Measurements from ENCODE around the gene ELAVL3.
"Not testable (repeated sequence)": the region's sequence is repeated elsewhere in the genome, so short reads cannot be mapped to it uniquely, and the experiment has no call there.

ELAVL3 gene

DNA sequence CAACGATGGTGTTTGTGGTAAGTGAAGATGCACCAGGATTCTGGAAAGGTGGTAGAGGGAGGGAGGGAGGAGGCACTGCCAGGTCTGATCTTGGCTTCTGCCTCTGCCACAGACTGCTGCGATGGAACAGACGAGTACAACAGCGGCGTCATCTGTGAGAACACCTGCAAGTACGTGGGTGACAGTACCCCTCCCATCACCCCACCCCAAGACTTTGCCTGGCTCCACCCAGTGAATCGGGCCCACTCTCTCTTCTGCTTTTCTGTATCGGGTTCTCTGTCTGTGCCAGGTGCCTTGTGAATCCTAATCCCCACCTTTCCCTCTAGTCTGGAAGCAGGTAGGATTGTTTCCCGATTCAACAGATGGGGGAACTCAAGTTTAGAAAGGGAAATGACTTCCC, 42.9 kb downstream of the ELAVL3 start:
- Mint-ChIP-seq H3K4me3 (peak overlapping the region; percentile 38), H3K9me3 (no peaks in the 10 kb centered on the region), H3K27ac (peak overlapping the region; percentile 94), H3K4me1 (peaks cover 53% of the 10 kb centered on the region), H3K36me3 (peaks cover 48% of the 10 kb centered on the region), H3K27me3 (no peaks in the 10 kb centered on the region)
- peak; percentile 22 for ATAC-seq

DNA sequence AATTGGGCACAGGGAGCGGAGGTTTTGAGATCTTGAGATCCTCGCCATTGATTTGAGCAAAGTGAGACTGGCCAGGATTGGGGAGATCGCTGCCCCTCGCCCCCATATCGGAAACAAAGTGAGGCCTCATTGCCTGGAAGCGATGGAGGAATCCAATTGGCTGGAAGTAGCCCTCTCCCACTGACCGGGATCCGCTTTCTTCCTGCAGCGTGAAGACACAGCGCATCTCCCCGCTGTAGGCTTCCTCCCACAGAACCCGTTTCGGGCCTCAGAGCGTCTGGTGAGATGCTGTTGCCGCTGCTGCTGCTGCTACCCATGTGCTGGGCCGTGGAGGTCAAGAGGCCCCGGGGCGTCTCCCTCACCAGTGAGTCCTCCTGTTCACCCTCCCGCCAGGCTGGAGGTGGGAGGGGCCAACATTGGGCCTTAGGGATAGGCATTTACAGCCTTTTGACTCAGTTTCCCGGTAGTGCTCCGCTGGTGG, 45.0 kb downstream of the ELAVL3 start:
- peaks cover 32% of the 10 kb centered on the region for H3K36me3 Mint-ChIP-seq
- H3K4me1 Mint-ChIP-seq: peaks cover 39% of the 10 kb centered on the region
- H3K4me3 Mint-ChIP-seq: peak overlapping the region; percentile 96
- no peaks in the 10 kb centered on the region for H3K9me3 Mint-ChIP-seq
- H3K27ac Mint-ChIP-seq: peak overlapping the region; percentile 94
- no peak for ATAC-seq
- H3K27me3 Mint-ChIP-seq: no peaks in the 10 kb centered on the region

DNA sequence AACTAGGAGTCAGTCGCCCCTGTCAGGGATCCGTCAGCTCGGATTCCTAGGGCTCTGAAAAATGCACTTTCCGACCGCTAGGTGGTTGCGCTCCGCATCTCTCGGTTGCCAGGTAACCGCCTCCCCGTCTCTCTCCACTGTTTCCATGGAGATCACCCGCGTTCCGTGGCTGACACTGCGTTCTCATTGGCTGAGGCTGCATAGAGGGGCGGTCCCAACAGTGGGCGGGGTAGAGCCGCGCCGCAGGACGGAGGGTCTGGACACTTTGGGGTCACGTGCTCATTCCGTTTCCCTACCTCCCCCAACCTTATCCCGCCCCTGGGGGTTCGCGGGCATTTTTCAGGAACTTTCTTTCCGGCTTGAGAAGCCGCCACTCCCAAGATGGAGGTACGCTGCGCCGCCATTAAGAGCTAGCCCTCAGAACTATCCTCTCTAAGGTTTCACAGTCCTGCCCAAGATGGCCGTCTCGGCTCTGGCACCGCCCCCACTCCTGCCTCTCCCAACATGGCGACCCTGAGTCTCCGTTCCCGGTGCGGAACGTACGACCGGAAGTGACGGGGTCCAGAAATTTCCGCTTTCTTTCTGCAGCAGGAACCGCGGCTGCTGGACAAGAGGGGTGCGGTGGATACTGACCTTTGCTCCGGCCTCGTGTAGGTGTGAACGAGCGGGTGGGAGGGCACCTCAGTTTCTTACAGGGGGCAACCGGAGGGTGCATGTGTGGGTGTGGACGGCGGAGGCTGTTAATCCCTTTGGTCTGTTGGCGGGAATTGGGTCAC, 45.6 kb downstream of the ELAVL3 start, which contains the start of the genes ODAD3 and PRKCSH:
TSS of gene ODAD3 (minus strand) at position 65 of the 776 bp plus-strand sequence. CDS start 105 bp downstream, outside the sequence.
TSS of gene PRKCSH (plus strand) at position 579 of the 776 bp plus-strand sequence. CDS start 483 bp downstream, outside the sequence.
- H3K36me3 Mint-ChIP-seq: peaks cover 27% of the 10 kb centered on the region
- no peaks in the 10 kb centered on the region for H3K27me3 Mint-ChIP-seq
- H3K4me3 Mint-ChIP-seq: peak within 1 kb of the TSS; percentile 96
- H3K9me3 Mint-ChIP-seq: no peaks in the 10 kb centered on the region
- peak; percentile 97 for ATAC-seq
- peak within 1 kb of the TSS; percentile 94 for H3K27ac Mint-ChIP-seq
- peaks cover 36% of the 10 kb centered on the region for H3K4me1 Mint-ChIP-seq

DNA sequence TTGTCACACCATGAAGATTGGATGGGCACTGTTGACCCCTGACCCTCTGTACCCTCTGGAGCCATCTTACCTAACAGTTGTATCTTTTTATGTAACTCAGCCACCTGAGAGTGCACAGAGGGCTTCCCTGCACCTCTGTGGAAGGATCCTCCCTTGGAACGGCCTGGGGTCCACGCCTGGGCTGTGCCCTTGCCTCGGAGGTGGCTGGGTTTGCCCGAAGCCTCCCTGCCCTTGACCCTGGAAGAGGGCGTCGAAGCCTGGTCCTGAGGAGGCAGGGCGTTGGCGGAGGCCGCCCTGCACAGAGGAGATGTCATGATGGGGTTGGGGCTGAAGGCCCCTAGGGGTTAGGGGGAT, 46.2 kb downstream of the ELAVL3 start:
- peak; percentile 38 for ATAC-seq
- H3K4me3 Mint-ChIP-seq: peak overlapping the region; percentile 96
- H3K27me3 Mint-ChIP-seq: no peaks in the 10 kb centered on the region
- H3K4me1 Mint-ChIP-seq: peaks cover 36% of the 10 kb centered on the region
- H3K9me3 Mint-ChIP-seq: no peaks in the 10 kb centered on the region
- H3K27ac Mint-ChIP-seq: peak overlapping the region; percentile 94
- peaks cover 27% of the 10 kb centered on the region for H3K36me3 Mint-ChIP-seq

DNA sequence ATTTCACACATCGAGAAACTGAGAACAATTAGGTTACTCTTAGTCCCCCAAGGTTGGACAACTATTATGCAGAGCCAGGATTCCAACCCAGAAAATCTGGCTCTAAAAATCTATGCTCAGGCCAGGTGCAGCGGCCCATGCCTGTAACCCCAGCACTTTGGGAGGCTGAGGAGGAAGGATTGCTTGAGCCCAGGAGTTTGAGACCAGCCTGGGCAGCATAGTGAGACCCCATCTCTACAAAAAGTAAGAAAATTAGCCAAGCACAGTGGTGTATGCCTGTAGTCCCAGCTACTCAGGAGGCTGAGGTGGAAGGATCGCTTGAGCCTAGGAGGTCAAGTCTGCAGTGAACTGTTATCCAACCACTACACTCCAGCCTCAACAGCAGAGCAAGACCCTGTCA, 47.3 kb downstream of the ELAVL3 start:
- H3K27ac Mint-ChIP-seq, H3K27me3 Mint-ChIP-seq, H3K4me3 Mint-ChIP-seq, H3K9me3 Mint-ChIP-seq, ATAC-seq: not testable (repeated sequence)
- H3K36me3 Mint-ChIP-seq: peaks cover 22% of the 10 kb centered on the region
- peaks cover 36% of the 10 kb centered on the region for H3K4me1 Mint-ChIP-seq

DNA sequence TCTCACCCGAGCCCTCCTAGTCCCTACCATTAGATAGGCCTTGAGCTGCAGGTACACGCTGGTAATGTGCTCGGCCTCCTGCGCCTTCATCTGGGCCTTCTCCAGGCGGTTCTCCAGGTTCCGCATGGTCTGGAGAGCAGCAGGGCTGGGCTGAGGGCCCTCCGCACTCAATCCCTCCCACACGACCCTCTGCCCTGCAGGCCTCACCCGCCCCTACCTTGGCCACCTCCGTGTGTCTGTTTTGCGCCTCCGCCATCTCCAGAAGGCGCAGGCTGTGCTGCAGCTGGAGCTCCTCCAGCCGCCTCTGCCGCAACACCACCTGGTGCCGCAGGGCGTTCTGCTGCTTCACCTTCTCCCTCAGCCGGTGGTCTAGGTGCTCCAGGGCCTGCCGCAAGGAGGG, 54.2 kb downstream of the ELAVL3 start:
- H3K27ac Mint-ChIP-seq: no peak overlapping the region
- peaks cover 25% of the 10 kb centered on the region for H3K4me1 Mint-ChIP-seq
- peaks cover 3% of the 10 kb centered on the region for H3K9me3 Mint-ChIP-seq
- H3K4me3 Mint-ChIP-seq: no peak overlapping the region
- H3K36me3 Mint-ChIP-seq: no peaks in the 10 kb centered on the region
- peaks cover 25% of the 10 kb centered on the region for H3K27me3 Mint-ChIP-seq
- ATAC-seq: no peak

DNA sequence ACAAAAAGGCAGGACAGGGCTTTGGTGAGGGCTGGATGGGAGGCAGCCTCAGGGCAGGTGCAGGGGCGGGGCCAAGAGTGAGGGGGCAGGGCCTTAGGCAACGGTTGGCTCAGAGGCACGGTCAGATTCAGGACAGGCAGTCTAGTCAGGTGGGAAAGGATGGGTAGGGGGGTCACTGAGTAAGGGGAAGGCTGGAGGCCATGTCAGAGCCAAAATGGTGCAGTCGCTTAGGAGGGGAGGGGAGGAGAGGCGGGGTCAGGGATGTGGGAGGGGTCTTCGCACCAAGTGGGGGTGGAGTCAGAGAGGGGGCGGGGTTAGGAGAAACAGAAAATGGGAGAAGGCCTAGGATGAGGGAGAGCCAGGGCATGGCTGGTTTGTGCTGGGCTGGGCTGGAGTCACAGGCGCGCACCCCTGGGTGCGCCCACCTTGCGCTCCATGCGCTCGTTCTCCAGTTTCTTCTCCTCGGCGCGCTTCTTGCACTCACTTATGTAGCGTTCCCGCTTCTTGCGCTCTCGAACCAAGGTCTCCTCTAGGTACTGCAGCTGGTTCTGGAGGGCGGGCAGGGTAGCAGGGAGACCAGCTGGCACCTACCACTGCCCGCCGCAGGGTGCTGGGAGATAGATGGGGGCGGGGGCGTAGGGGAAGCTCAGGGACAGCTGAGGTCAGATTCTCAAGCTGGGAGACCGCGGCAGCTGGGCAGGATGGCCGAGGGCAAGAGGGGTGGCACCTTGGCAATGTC, 55.0 kb downstream of the ELAVL3 start:
- H3K4me1 Mint-ChIP-seq: peaks cover 32% of the 10 kb centered on the region
- no peaks in the 10 kb centered on the region for H3K36me3 Mint-ChIP-seq
- no peak overlapping the region for H3K27ac Mint-ChIP-seq
- no peak for ATAC-seq
- H3K27me3 Mint-ChIP-seq: peaks cover 32% of the 10 kb centered on the region
- H3K4me3 Mint-ChIP-seq: no peak overlapping the region
- H3K9me3 Mint-ChIP-seq: peaks cover 3% of the 10 kb centered on the region

DNA sequence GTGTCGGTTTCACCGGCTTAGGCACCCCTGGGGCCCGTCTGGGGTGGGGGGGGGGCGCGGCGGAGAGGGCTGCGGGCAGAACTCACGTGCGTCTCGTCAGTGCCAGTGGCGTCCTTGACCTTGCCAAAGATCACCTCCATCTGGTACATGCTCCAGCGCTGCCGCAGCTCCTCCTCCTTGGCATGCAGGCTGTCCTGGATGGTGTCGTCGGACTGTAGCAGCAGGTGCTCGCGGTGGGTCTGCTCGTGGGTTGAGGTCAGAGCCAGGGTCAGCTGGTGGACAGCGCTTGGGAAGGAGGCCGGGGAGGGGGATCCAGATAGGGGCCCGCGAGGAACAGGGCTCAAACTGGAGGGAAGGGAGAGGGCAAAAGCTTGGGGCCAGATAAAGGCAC, 57.1 kb downstream of the ELAVL3 start:
- Mint-ChIP-seq H3K4me3 (no peak overlapping the region), H3K4me1 (peaks cover 45% of the 10 kb centered on the region), H3K9me3 (peaks cover 3% of the 10 kb centered on the region), H3K27me3 (peaks cover 48% of the 10 kb centered on the region), H3K36me3 (no peaks in the 10 kb centered on the region), H3K27ac (peak overlapping the region; percentile 10)
- ATAC-seq: no peak

DNA sequence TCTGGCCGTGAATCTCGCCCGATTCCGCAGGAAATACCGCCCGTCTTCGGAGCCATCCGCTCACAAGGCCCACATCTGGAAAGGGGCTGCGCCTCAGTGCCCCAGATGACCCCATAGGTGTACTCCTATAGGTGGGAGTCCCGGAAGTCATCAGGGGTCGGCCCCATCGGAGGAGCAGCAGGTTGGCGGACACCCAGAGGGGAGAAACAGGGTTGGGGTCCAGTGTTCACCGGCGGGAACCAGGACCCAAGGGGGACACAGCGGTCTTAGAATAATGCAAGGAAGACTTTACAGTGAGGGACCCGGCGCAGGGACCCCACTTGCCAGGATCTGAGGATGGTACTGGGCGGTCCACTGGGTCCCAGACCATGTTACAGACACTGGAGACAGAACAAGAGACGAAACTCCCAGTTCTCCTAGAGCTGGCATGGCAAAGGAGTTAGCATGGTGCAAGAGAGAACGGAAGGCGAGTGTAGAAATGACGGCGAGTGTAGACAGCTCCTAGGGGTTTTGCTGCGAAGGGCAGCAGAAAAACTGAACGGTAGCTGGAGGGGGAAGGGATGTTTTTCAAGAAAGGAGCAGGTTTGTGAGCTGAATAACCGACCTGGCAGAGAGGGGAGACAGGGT, 57.6 kb downstream of the ELAVL3 start:
- H3K4me3 Mint-ChIP-seq: no peak overlapping the region
- H3K4me1 Mint-ChIP-seq: peaks cover 50% of the 10 kb centered on the region

DNA sequence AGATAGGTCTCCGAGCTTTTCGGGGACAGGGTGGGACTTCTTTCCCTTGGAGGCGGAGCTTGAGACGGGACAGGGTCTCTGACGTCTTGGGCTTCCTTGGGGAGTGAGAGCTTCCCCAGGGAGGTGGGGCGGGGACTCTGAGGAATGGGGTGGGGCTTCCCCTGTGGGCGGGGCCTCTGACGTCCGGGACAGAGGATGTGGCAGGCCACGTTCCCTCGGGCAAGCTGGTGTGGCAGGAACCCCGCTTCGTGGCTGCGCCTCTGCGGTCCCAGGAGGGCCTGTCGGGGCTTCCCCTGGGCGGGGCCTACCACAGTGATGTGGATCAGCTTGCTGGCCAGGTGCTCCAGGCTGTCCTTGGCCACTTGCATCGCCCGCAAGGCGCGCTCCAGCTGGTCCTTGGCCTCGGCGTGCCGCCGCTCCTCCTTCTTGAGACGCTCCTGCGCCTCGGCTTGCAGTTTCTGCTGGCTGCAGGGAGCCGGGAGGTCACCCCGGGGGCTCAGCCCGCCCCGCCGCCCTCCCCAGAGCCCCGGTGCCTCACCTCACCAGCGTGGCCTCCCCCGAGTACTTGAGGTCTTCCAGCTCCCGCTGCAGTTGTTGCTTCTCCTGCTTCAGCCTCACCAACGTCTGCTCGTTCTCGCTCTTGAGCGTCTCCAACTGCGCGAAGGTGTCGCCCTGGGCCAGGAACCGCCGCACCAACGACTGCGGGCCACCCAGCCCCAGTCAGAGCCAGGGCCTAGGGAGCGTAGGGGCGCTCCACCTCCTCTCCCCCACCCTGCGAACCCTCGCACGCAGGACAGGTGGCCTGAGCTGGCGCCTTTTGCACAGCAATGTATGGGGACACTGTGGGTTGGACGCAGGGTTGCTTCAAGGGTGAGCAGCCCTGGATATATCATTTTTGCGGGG, 58.4 kb downstream of the ELAVL3 start:
- Mint-ChIP-seq H3K27me3 (peaks cover 62% of the 10 kb centered on the region), H3K4me1 (peaks cover 56% of the 10 kb centered on the region), H3K27ac (peak overlapping the region; percentile 10)

More for the DNA sequence above, 57.6 kb downstream of the ELAVL3 start:
- H3K36me3 Mint-ChIP-seq: no peaks in the 10 kb centered on the region
- no peak for ATAC-seq
- peak overlapping the region; percentile 10 for H3K27ac Mint-ChIP-seq
- H3K9me3 Mint-ChIP-seq: peaks cover 3% of the 10 kb centered on the region
- peaks cover 53% of the 10 kb centered on the region for H3K27me3 Mint-ChIP-seq

DNA sequence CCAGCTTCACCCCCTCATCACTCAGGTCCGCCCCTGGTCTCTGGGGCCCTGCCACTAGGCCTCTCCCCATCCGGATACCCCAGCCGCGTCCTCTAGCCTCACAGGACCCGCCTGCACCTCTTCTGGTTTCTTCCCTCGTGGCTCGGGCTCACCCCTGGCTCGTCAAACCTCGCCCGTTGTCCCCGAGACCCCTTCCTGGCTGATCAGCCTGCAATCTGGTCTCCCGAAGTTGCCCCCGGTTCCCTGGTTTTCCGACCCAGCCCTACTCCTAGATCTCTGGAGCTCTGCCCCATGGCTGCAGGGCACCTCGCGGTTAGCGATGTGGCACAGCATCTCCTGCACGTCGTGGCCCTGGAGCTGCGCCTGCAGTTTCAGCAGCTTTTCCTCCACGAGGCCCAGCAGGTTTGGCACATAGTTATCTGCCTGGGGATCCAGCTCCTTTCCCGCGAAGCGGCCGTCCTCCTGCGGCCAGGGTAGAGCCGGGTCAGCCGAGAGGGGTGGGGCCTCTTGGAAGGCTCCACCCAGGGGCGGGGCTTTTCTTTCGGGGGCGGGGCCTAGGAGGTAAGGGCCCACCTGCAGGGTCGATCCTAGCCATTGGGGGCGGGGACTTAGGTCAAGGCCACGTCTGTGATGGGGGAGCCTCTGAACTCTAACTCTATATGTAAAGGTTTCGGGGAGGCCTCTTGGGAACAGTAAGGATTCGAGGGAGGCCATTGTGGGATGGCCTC, 59.3 kb downstream of the ELAVL3 start:
- H3K4me3 Mint-ChIP-seq: peak overlapping the region; percentile 78
- peak; percentile 67 for ATAC-seq
- H3K4me1 Mint-ChIP-seq: peaks cover 56% of the 10 kb centered on the region
- H3K9me3 Mint-ChIP-seq: peaks cover 3% of the 10 kb centered on the region
- peaks cover 68% of the 10 kb centered on the region for H3K27me3 Mint-ChIP-seq
- H3K36me3 Mint-ChIP-seq: no peaks in the 10 kb centered on the region
- H3K27ac Mint-ChIP-seq: peak overlapping the region; percentile 10

More for the DNA sequence above, 58.4 kb downstream of the ELAVL3 start:
- H3K9me3 Mint-ChIP-seq: peaks cover 3% of the 10 kb centered on the region
- no peaks in the 10 kb centered on the region for H3K36me3 Mint-ChIP-seq
- peak; percentile 96 for ATAC-seq
- peak overlapping the region; percentile 78 for H3K4me3 Mint-ChIP-seq

DNA sequence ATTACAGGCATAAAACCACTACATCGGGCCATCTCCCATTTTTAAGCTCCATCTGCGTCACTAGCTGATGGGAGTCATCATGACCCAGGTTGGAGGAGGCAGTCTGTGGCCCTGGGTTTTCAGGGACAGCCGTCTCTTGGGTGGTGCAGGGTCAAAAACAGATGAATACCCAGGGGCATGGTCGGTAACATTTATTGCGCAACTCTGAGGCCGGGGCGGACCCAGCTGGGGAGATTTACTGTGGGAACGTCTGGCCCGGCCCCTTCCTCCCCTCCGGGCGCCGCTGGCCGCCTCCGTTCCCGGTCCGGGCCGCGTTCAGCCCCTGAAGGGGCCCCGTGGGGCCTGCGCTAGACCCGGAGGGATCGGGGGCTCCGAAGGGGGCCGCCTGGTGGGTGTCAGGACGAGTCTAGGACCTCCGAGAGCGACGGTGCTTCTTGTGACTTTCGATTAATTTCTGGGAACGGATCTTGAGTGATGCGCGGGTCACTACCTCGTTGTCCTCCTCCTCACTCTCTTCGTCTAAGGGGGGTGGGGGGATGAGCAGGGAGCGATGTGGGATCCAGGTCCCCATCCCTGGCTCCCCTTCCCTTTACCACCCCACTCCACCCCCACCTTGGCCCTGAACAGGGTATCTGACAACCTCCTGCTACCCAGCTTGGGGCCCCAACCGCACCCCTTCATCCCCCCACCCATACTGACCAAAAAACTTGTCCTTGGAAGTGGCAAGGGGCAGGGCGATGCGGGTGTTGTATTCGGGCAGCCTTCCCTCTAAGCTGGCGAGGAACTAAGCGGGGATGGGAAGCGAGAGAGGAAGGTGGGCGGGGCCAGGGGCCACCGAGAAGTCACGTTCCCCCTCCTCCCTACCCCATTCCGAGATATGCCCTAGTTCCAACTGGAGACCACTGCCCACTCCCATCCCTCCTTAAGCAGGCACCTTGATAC, 60.1 kb downstream of the ELAVL3 start:
- H3K4me1 Mint-ChIP-seq: peaks cover 56% of the 10 kb centered on the region
- no peaks in the 10 kb centered on the region for H3K36me3 Mint-ChIP-seq
- H3K27me3 Mint-ChIP-seq: peaks cover 74% of the 10 kb centered on the region
- H3K27ac Mint-ChIP-seq: peak overlapping the region; percentile 10
- H3K9me3 Mint-ChIP-seq: peaks cover 3% of the 10 kb centered on the region
- ATAC-seq: no peak
- peak overlapping the region; percentile 78 for H3K4me3 Mint-ChIP-seq

Measured in stimulated activated memory B cell treated with anti-CD40 and anti-IgM and Interleukin-4, amounts not matched to agents 10 μg/mL and 1 μg/mL and 100 μg/mL, for 72 hours (primary cell).